HL-60 (cell line): ENCODE data around the gene TMEM9.

Experiments used
- DNase-seq, 2 experiments: peaks; one replicate each; pipeline ENCODE4 v3.0.0-alpha.2; 2010 to 2020; ENCODE audit warnings: low read depth in 1 of 2, low spot score in 1 of 2
- H3K27ac ChIP-seq: fragments of 250-450 bp; sonication (Bioruptor Pico); replicated peaks from 2 replicates; pipeline ENCODE4 v1.5.1; 2020; ENCODE audit warnings: mild to moderate bottlenecking, moderate library complexity
- H3K27me3 ChIP-seq: fragments of 250-450 bp; sonication (Bioruptor Pico); 2 replicates; pipeline ENCODE4 v1.5.1; 2021; ENCODE audit warnings: mild to moderate bottlenecking, moderate library complexity; ENCODE audit not compliant: insufficient read depth, poor library complexity, severe bottlenecking
- H3K4me3 ChIP-seq: replicated peaks from 2 replicates; pipeline ENCODE4 v1.5.1; 2011; ENCODE audit warnings: mild to moderate bottlenecking, control low read depth, low read length; ENCODE audit not compliant: insufficient read depth
- CTCF ChIP-seq: IDR thresholded peaks from one replicate; pipeline ENCODE4 v1.5.1; 2011; ENCODE audit warnings: low read length, control low read depth, inconsistent platforms; ENCODE audit not compliant: insufficient read depth
- GABPA ChIP-seq: IDR thresholded peaks from 2 replicates; pipeline ENCODE4 v1.6.1; 2012; ENCODE audit warnings: low read depth
- POLR2AphosphoS5 ChIP-seq: IDR thresholded peaks from 2 replicates; pipeline ENCODE4 v1.6.1; 2012; ENCODE audit warnings: low read depth
- REST ChIP-seq: IDR thresholded peaks from 2 replicates; pipeline ENCODE4 v1.6.1; 2012; ENCODE audit warnings: low read depth; ENCODE audit not compliant: insufficient replicate concordance
- SPI1 ChIP-seq: IDR thresholded peaks from 2 replicates; pipeline ENCODE4 v1.6.1; 2012; ENCODE audit warnings: low read depth, mild to moderate bottlenecking, borderline replicate concordance

The TMEM9 gene

GRCh38 chr1:201142011-201142848 is 12.0 kb downstream of the TMEM9 start:
- TF ChIP-seq SPI1 (no peak), REST (no peak), POLR2AphosphoS5 (no peak), CTCF (no peak), GABPA (no peak)
- no peak for DNase-seq
- H3K27me3 ChIP-seq: no peaks in the 10 kb centered on the region
- H3K27ac ChIP-seq: no peak overlapping the region
- H3K4me3 ChIP-seq: no peak overlapping the region

- TF ChIP-seq CTCF: no peak
- no peak for TF ChIP-seq POLR2AphosphoS5
- no peak for TF ChIP-seq SPI1
- no peak for TF ChIP-seq REST
- TF ChIP-seq GABPA: no peak
- Histone ChIP-seq H3K4me3 (no peak overlapping the region), H3K27me3 (no peaks in the 10 kb centered on the region), H3K27ac (no peak overlapping the region)
- no peak for DNase-seq
These were observed 12.9 kb downstream of the TMEM9 start for GRCh38 chr1:201141418-201141817.

GRCh38 chr1:201140941-201141260 is 13.4 kb downstream of the TMEM9 start:
- TF ChIP-seq POLR2AphosphoS5 (no peak), SPI1 (no peak), CTCF (no peak), GABPA (no peak), REST (no peak)
- H3K27ac ChIP-seq: no peak overlapping the region
- no peaks in the 10 kb centered on the region for H3K27me3 ChIP-seq
- DNase-seq: no peak
- H3K4me3 ChIP-seq: no peak overlapping the region
